Dermis microvascular lymphatic vessel endothelial cell (primary cell): ENCODE measurements around the gene ARSG. TPM values are rescaled to one million over a fixed set of nuclear protein-coding genes. Genes with fewer than 3 reads are reported as not detected.

Experiments used
- DNase-seq, 2 donors: peaks; one replicate each; pipeline versions ENCODE4 v3.0.0 to v3.0.0-alpha.2; 2010; ENCODE audit warnings: low read depth in 2 of 2
- total RNA-seq: library from RNA; depleted of rRNA; stranded (reverse); fragments of >200 nt; gene quantifications from 2 replicates; pipeline ENCODE4 v1.2.1, GENCODE V29; 2014

Gene ARSG
- total RNA-seq, 1 donor from 2014 or later, result 1.5 TPM

GRCh38 chr17:68450391-68450790, 159.1 kb downstream of the ARSG start:
- DNase-seq, result no peak

- DNase-seq, result no peak
These were observed 159.5 kb downstream of the ARSG start for GRCh38 chr17:68450801-68451200.

GRCh38 chr17:68451670-68452354, 160.5 kb downstream of the ARSG start:
- no peak for DNase-seq

GRCh38 chr17:68452724-68453290, 161.5 kb downstream of the ARSG start:
- no peak for DNase-seq

GRCh38 chr17:68453991-68454665, 162.8 kb downstream of the ARSG start:
- DNase-seq, result no peak

GRCh38 chr17:68455901-68456338, 164.6 kb downstream of the ARSG start:
- no peak for DNase-seq

GRCh38 chr17:68456339-68457167, 165.3 kb downstream of the ARSG start:
- DNase-seq, result peak; percentile 45 to 94

- DNase-seq, result no peak
These were observed 165.9 kb downstream of the ARSG start, which contains the start of gene WIPI1 for GRCh38 chr17:68457168-68457538. Gene WIPI1 (minus strand): TSS chr17:68457496. CDS start chr17:68457421, 75 bp downstream.

GRCh38 chr17:68457539-68458259, 166.4 kb downstream of the ARSG start:
- peak; percentile 94 to 99 for DNase-seq

GRCh38 chr17:68458260-68459036, 167.2 kb downstream of the ARSG start:
- no peak for DNase-seq

GRCh38 chr17:68459037-68459639, 167.8 kb downstream of the ARSG start:
- no peak for DNase-seq

GRCh38 chr17:68460146-68460545, 168.9 kb downstream of the ARSG start:
- no peak for DNase-seq

GRCh38 chr17:68460715-68461114, 169.4 kb downstream of the ARSG start:
- no peak for DNase-seq

GRCh38 chr17:68461122-68461539, 169.8 kb downstream of the ARSG start:
- DNase-seq, result no peak

GRCh38 chr17:68461589-68461988, 170.3 kb downstream of the ARSG start:
- DNase-seq, result peak in 1 of 2 donors; percentile 19

GRCh38 chr17:68462381-68463210, 171.3 kb downstream of the ARSG start:
- DNase-seq, result peak; percentile 51 to 83

GRCh38 chr17:68463211-68464019, 172.1 kb downstream of the ARSG start:
- DNase-seq, result no peak

GRCh38 chr17:68468334-68468733, 177.0 kb downstream of the ARSG start:
- DNase-seq, result no peak
